ENCODE results near the gene MAL.

- no peak for TF ChIP-seq EP300 (IDR thresholded peaks at IDR 0.05)
- TF ChIP-seq CTCF (IDR thresholded peaks at IDR 0.05) = no peak
Measured at GRCh38 chr2:94982156-94982555, 43.4 kb upstream of the MAL start.

All from suprapubic skin (tissue), 3 donors.